GM20000 (cell line): ENCODE measurements around the gene RAD21L1.

ENCODE experiments used
- DNase-seq: peaks from one replicate; pipeline ENCODE4 v3.0.0; 2012; ENCODE audit warnings: low spot score
- CTCF ChIP-seq: IDR thresholded peaks from 2 replicates; pipeline ENCODE4 v1.5.1; 2012; ENCODE audit warnings: mild to moderate bottlenecking, control low read depth; ENCODE audit errors: extremely low read depth, missing control alignments

The RAD21L1 gene

GRCh38 chr20:1282966-1283365 lies 57.1 kb downstream of the RAD21L1 start:
- DNase-seq, result no peak

GRCh38 chr20:1283522-1284510 lies 58.0 kb downstream of the RAD21L1 start:
- no peak for DNase-seq
- no peak for TF ChIP-seq CTCF

More at GRCh38 chr20:1282966-1283365, 57.1 kb downstream of the RAD21L1 start:
- TF ChIP-seq CTCF, result no peak

GRCh38 chr20:1286267-1287024 lies 60.6 kb downstream of the RAD21L1 start:
- no peak for DNase-seq
- no peak for TF ChIP-seq CTCF

GRCh38 chr20:1287306-1287705 lies 61.5 kb downstream of the RAD21L1 start:
- no peak for DNase-seq
- TF ChIP-seq CTCF, result no peak

GRCh38 chr20:1287787-1288569 lies 62.1 kb downstream of the RAD21L1 start:
- no peak for DNase-seq
- no peak for TF ChIP-seq CTCF

GRCh38 chr20:1291191-1291741 lies 65.4 kb downstream of the RAD21L1 start:
- no peak for DNase-seq
- TF ChIP-seq CTCF, result no peak
